Medulla oblongata (tissue), 1 donor: ENCODE data around the gene HELT.
A peak's percentile ranks its signal among the peaks of the same experiment; 100 is the strongest.

ENCODE experiments used
- DNase-seq: peaks from one replicate; pipeline ENCODE4 v3.0.0-alpha.2; 2015; ENCODE audit errors: extremely low spot score

The HELT gene

GRCh38 chr4:185003596-185004351 is 14.5 kb upstream of the HELT start:
- no peak for DNase-seq

GRCh38 chr4:185004562-185005218 is 13.6 kb upstream of the HELT start:
- peak; percentile 9 for DNase-seq

GRCh38 chr4:185005219-185005819 is 13.0 kb upstream of the HELT start:
- DNase-seq = peak; percentile 89

- no peak for DNase-seq
Observed at GRCh38 chr4:185011408-185011807, 6.9 kb upstream of the HELT start.

GRCh38 chr4:185013417-185014125 is 4.7 kb upstream of the HELT start:
- no peak for DNase-seq

- DNase-seq = no peak
Observed at GRCh38 chr4:185015108-185015507, 3.2 kb upstream of the HELT start.

DNA sequence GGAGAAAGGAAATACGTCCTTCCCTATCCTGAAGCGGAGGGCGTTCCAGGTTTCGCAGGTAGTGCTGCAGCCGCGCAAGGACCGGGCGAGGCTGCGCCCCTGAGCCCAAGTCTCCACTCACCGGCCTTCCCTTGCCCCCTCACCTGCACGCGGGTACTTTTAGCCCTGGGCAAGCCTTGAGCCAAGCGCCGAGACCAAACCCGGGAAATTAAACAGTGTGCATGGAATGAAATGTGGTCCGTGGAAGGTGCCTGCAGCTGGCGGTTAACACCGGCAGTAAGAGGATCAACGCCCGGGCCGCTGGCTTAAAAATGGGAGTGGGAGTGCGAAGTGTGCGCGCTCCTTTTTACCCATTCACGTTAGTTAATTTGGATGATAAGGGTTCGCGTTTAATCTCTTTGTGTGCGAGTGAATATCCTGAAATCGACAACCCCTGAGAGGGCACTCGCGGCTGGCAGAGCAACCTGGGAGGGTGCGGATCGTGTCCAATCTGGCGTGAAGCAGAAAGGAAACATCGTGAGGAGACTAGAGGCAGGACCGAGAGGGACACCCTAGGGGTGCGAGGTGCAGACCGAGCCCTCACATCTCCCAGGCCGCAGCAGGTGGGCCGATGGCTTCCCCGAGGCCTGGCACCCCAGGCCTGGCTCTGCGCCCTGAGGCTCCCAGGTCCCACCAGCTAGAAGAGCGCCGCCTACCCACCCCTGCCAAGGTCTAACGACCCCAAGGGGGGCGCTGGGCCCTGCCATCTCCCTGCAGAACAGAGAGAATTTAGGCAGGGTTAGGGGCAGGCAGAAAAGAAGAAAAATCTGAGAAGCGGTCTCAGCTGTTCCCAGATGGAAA is 2.0 kb upstream of the HELT start:
- no peak for DNase-seq

DNA sequence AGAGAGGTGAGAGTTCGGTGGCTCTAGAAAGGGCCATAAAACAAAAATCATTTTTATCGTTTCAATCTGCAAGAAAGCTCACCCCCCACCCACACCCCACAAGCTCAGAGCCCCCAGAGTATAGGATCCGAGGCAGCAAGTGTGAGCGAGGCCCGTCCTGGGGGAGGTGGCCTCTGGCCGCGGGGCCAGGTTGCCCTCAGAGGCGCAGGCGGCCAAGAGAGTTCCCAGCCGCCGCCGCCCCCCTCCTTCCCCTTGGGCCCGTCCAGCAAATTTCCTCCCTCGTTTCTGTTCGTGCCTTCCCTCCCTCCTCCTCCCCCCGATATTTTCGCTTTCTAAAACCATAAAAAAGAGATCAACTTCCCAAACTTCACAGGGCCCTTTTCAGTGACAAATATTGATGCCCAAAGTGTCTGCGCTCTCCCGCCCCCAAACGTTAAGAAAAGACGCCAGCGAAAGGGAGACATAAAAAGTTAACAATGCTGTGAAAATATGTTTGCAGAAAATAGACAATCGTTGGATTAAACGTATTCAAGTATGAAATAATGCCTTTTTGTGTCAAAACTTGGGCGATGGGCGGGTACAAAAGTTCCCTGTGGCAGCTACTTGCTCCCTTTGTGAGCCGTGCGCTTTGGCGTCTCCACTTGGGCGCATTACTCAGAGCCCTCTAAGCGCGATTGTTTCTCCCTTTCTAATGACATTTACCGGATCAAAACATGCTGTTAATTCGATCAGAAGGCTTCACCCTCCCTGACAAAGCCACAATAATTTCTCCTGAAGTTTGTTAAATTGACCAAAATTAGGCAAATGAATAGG is 1.1 kb upstream of the HELT start:
- DNase-seq = no peak

- DNase-seq = no peak
Observed at GRCh38 chr4:185018834-185019455, 655 bp downstream of the HELT start.

DNA sequence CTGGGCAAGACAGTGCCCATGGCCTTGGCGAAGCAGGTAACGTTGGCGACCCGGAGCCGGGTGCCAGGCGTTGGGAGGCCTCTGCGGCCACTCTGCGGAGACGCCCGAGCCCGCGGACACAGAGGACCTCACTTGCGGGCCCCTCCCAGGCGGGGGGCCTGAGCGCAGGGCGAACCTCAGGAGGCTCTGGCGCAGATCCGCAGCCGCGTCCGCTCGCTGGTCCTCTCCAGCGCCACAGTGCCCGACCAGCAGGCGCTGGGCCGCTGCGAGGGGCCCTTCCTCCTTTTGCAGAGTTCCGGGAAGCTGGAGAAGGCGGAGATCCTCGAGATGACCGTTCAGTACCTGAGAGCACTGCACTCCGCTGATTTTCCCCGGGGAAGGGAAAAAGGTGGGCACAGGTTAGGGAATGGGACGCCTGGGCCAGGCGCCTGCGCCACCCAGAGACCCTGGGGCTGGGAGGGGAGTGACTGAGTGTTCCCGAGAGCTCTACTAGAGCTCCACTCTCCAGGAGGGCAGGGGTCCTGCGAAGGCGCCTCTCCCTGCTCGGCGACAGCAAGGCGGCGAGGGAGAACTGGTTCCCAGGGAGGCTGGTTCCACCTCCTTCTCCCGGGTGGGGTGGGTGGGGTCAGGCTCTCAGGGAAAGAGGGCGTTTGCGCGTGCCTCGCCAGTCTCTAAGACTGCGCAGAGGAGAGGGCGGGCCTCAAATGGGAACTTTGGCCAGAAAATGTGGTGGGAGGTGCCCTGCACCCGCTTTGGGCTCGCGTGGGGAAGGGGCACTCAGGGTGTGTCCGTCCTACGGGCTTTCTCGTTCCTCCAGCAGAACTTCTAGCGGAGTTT is 1.4 kb downstream of the HELT start:
- no peak for DNase-seq

GRCh38 chr4:185020293-185020808 is 2.1 kb downstream of the HELT start:
- no peak for DNase-seq

DNA sequence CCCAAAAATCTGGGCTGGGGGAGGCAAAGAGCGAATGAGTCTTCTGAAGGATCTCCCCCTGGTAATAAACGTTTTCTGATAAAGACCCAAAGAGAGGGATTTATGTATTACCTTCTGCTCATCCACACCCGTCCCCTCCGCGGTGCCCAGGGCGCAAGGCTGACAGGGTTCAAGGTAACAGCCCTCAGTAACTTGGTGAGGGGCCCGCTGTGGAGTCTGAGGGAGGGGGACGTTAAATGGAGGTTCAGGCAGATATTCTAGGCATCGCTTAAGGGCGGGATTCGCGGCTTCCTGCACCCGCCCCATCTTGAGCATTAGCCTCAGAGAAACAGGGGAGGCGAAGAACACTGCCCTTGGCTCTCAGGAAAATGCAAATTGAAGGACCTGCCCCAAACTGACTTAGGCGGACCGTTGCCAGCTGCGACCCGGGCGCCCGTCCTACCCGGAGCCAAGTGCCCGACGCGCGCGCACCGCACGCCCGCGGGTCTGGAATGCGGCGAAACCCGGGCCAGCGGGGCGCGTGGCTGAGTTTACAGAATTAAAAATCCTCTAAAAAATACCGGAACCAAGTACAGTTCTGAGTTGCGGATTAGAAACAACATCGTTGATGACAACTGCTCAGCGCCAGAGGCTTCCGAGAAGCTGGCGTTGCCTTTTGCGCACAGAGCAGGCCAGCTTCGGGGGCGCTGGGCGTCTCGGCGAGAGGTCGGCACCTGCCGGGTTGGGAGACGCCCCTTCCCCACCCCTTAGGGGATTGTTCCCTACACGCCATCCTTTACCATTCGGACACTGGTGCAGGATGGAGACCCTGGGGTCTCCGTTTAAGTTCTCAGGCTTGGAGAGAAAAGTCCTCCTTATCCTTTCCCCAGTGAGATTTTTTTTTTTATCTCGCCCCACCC is 2.8 kb downstream of the HELT start:
- no peak for DNase-seq

GRCh38 chr4:185023471-185023870 is 5.2 kb downstream of the HELT start:
- no peak for DNase-seq

- DNase-seq = no peak
Observed at GRCh38 chr4:185028625-185029024, 10.3 kb downstream of the HELT start.

DNA sequence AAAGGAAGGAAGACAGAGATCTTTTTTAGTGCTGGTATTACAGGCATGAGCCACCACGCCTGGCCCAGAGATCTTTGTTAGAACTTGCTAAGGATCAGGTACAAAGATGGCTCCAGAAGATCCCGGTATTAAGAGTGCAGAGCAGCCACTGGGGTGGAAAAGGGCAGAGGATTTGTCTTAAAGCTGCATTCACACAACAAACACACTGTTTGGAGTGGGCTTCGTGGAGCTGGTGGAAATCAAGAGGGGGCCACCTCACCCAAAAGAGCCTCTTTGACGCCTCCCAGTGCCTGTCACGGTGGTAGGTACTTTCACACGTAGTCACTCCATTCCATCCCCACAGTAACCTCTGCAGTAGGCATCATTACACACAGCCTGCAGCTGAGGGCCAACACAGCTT is 13.3 kb downstream of the HELT start:
- no peak for DNase-seq

DNA sequence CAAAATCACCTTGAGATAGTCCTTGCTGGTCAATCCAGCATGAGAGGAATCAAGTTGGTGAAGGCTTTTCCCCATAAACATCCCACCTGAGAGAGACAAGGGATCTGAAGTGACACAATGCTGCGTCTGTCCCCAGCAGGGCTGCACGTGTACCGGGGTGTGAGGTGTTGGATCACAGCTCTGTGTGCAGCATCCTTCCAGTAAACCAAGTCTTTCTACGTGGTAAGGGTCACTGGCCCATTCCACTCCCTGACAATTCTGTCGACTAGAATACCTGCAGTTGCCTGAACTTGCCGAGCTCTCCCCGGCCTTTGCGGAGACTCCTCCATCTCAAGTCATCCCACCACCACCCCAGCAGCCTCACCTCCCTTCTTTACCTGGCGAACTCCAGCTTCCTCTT is 14.8 kb downstream of the HELT start:
- no peak for DNase-seq

DNA sequence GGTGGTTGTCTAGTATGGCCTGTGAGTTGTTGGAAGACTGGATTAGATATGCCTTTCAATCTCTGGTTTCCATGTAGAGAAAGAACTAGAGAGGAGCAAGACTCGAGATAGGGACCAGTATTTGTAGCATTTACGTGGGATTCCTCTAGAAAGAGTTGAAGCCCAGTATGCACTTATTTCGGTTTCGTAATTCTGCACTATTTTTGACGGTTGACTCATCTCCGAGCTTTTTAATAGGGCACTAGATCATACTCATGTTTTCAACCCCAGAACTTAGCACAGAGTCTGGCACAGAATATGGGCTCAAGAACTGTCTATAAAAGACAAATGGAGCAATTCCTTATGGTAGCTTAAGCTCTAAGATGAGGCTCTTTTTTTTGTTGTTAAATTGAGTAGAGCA is 15.7 kb downstream of the HELT start:
- no peak for DNase-seq

DNA sequence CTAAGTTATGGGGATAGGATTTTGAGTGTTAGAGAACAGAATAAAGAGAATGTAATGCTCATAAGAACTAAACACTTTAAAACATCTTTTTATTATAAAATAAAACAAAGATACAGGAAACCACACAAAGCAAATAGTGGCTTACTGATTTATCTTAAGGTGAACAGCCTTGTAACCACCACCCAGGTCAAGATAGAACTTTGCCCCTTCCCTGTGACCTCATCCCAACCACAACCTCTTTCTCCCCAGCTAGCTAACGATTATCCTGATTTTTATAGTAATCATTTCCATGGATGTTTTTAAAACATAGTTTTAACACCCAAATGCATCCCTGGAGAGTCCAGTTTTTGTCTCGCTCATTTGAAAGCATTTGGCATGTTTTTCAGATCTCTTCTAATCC is 17.0 kb downstream of the HELT start:
- DNase-seq = no peak
